ENCODE results near the gene TFB1M.

Gene TFB1M

GRCh38 chr6:155240905-155241600 lies 73.2 kb downstream of the TFB1M start:
- TF ChIP-seq POLR2AphosphoS5 (IDR thresholded peaks at IDR 0.05; ENCODE audit: low read depth, low read length) (no peak), TAF1 (IDR thresholded peaks at IDR 0.05; ENCODE audit: borderline replicate concordance, insufficient read depth, low read length) (no peak), FOXP2 (optimal IDR thresholded peaks at IDR 0.05; ENCODE audit: borderline replicate concordance, extremely low read depth, extremely low read length, insufficient read depth) (no peak), SIN3A (IDR thresholded peaks at IDR 0.05; ENCODE audit: borderline replicate concordance, insufficient read depth, low read length) (no peak)
- TF ChIP-seq, protein P1, sequence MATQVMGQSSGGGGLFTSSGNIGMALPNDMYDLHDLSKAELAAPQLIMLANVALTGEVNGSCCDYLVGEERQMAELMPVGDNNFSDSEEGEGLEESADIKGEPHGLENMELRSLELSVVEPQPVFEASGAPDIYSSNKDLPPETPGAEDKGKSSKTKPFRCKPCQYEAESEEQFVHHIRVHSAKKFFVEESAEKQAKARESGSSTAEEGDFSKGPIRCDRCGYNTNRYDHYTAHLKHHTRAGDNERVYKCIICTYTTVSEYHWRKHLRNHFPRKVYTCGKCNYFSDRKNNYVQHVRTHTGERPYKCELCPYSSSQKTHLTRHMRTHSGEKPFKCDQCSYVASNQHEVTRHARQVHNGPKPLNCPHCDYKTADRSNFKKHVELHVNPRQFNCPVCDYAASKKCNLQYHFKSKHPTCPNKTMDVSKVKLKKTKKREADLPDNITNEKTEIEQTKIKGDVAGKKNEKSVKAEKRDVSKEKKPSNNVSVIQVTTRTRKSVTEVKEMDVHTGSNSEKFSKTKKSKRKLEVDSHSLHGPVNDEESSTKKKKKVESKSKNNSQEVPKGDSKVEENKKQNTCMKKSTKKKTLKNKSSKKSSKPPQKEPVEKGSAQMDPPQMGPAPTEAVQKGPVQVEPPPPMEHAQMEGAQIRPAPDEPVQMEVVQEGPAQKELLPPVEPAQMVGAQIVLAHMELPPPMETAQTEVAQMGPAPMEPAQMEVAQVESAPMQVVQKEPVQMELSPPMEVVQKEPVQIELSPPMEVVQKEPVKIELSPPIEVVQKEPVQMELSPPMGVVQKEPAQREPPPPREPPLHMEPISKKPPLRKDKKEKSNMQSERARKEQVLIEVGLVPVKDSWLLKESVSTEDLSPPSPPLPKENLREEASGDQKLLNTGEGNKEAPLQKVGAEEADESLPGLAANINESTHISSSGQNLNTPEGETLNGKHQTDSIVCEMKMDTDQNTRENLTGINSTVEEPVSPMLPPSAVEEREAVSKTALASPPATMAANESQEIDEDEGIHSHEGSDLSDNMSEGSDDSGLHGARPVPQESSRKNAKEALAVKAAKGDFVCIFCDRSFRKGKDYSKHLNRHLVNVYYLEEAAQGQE (IDR thresholded peaks at IDR 0.05; ENCODE audit: insufficient read depth in 1 of 2, low read depth in 2 of 2, low read length in 2 of 2), result no peak

GRCh38 chr6:155237613-155238012 lies 76.7 kb downstream of the TFB1M start:
- TF ChIP-seq POLR2AphosphoS5 (IDR thresholded peaks at IDR 0.05; ENCODE audit: low read depth, low read length) (no peak), FOXP2 (optimal IDR thresholded peaks at IDR 0.05; ENCODE audit: borderline replicate concordance, extremely low read depth, extremely low read length, insufficient read depth) (no peak), TAF1 (IDR thresholded peaks at IDR 0.05; ENCODE audit: borderline replicate concordance, insufficient read depth, low read length) (no peak), SIN3A (IDR thresholded peaks at IDR 0.05; ENCODE audit: borderline replicate concordance, insufficient read depth, low read length) (no peak)
- TF ChIP-seq, protein P1 (IDR thresholded peaks at IDR 0.05; ENCODE audit: insufficient read depth in 1 of 2, low read depth in 2 of 2, low read length in 2 of 2), result no peak

- TF ChIP-seq POLR2AphosphoS5 (IDR thresholded peaks at IDR 0.05; ENCODE audit: low read depth, low read length), result no peak
- TF ChIP-seq SIN3A (IDR thresholded peaks at IDR 0.05; ENCODE audit: borderline replicate concordance, insufficient read depth, low read length), result no peak
- no peak for TF ChIP-seq TAF1 (IDR thresholded peaks at IDR 0.05; ENCODE audit: borderline replicate concordance, insufficient read depth, low read length)
- TF ChIP-seq, protein P1 (IDR thresholded peaks at IDR 0.05; ENCODE audit: insufficient read depth in 1 of 2, low read depth in 2 of 2, low read length in 2 of 2), result no peak
- no peak for TF ChIP-seq FOXP2 (optimal IDR thresholded peaks at IDR 0.05; ENCODE audit: borderline replicate concordance, extremely low read depth, extremely low read length, insufficient read depth)
Measured at GRCh38 chr6:155235087-155235486, 79.2 kb downstream of the TFB1M start.

- TF ChIP-seq POLR2AphosphoS5 (IDR thresholded peaks at IDR 0.05; ENCODE audit: low read depth, low read length), result no peak
- no peak for TF ChIP-seq TAF1 (IDR thresholded peaks at IDR 0.05; ENCODE audit: borderline replicate concordance, insufficient read depth, low read length)
- no peak for TF ChIP-seq SIN3A (IDR thresholded peaks at IDR 0.05; ENCODE audit: borderline replicate concordance, insufficient read depth, low read length)
Measured at GRCh38 chr6:155234687-155235086, 79.6 kb downstream of the TFB1M start.

- no peak for TF ChIP-seq POLR2AphosphoS5 (IDR thresholded peaks at IDR 0.05; ENCODE audit: low read depth, low read length)
- TF ChIP-seq, protein P1 (IDR thresholded peaks at IDR 0.05; ENCODE audit: insufficient read depth in 1 of 2, low read depth in 2 of 2, low read length in 2 of 2), result no peak
- TF ChIP-seq TAF1 (IDR thresholded peaks at IDR 0.05; ENCODE audit: borderline replicate concordance, insufficient read depth, low read length), result no peak
- no peak for TF ChIP-seq FOXP2 (optimal IDR thresholded peaks at IDR 0.05; ENCODE audit: borderline replicate concordance, extremely low read depth, extremely low read length, insufficient read depth)
- TF ChIP-seq SIN3A (IDR thresholded peaks at IDR 0.05; ENCODE audit: borderline replicate concordance, insufficient read depth, low read length), result no peak
Measured at GRCh38 chr6:155234167-155234566, 80.1 kb downstream of the TFB1M start.
